ENCODE data around the gene ABHD2. TPM values are rescaled to one million over a fixed set of nuclear protein-coding genes. Genes with fewer than 3 reads are reported as not detected.

Gene ABHD2
- total RNA-seq, 2 experiments from 2014 or later: 41.5 to 52.1 TPM

DNA sequence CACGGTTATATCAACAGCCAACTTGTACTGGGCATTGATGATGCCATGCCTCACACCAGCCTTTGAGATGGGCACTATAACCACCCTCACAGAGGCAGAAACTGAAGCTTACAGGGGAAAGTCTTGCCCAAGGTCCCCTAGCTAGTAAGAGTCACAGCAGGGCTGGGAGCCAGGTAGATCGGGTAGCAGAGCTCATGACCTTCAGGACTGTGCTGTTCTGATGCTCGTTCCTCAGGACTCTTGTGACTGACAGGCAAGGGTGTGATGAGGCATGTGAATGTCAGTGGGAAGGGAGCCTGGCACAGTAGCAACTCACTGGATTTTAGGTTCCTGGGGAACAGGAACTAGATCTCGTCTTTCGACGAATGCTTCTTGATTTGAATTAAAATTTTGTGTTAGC, 67.4 kb downstream of the ABHD2 start:
- ChIA-PET POLR2A (no interaction called here), CTCF (interaction anchor here (1.0 to 1.8 kb wide), 2 partner anchors 16 to 22 kb away, joined by 3 to 5 read pairs; no protein-coding TSS in a partner anchor)
- DNase-seq (no peak), ATAC-seq (no peak)
- Mint-ChIP-seq H3K9me3 (ENCODE audit: low read depth) (no peaks in the 10 kb centered on the region), H3K4me3 (no peak overlapping the region), H3K4me1 (peaks cover 5% of the 10 kb centered on the region), H3K36me3 (ENCODE audit: low read depth) (peaks cover 31% of the 10 kb centered on the region), H3K27ac (no peak overlapping the region), H3K27me3 (no peaks in the 10 kb centered on the region)
- intact Hi-C loops (cut with DNase I, micrococcal nuclease): no loop called here

DNA sequence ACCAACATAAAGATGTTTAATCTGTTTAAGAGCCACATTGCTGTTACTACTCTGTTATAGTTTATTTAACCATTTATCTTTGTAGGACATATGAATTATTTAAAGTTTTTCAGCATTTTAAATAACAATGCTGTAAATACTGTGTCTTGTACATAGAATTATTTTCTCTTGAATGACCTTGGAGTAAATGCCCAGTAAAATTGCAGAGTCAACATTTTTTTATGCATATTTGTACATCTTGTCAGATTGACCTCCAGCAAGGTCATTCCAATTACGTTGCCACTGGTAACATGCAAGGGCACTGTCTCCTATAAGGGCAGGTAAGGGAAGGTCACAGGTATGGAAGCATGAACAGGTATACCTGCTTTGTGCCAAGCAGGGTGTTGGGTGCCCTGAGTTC, 68.8 kb downstream of the ABHD2 start:
- intact Hi-C loops (cut with DNase I, micrococcal nuclease): no loop called here
- Mint-ChIP-seq H3K27ac (no peak overlapping the region), H3K9me3 (ENCODE audit: low read depth) (no peaks in the 10 kb centered on the region), H3K27me3 (no peaks in the 10 kb centered on the region), H3K4me1 (peaks cover 4% of the 10 kb centered on the region), H3K4me3 (no peak overlapping the region), H3K36me3 (ENCODE audit: low read depth) (peaks cover 28% of the 10 kb centered on the region)
- ChIA-PET POLR2A (no interaction called here), CTCF (interaction anchor here (1.8 kb wide), 1 partner anchor 14 kb away, joined by 5 read pairs; no protein-coding TSS in a partner anchor)
- no peak for DNase-seq
- no peak for ATAC-seq

- DNase-seq: no peak
- intact Hi-C loops (cut with DNase I, micrococcal nuclease): no loop called here
- POLR2A ChIA-PET: interaction anchor here (1.0 kb wide), 1 partner anchor 12 kb away, joined by 3 read pairs; no protein-coding TSS in a partner anchor
- Mint-ChIP-seq H3K36me3 (ENCODE audit: low read depth) (peaks cover 24% of the 10 kb centered on the region), H3K9me3 (ENCODE audit: low read depth) (no peaks in the 10 kb centered on the region), H3K27me3 (no peaks in the 10 kb centered on the region), H3K27ac (no peak overlapping the region), H3K4me1 (peaks cover 4% of the 10 kb centered on the region), H3K4me3 (no peak overlapping the region)
- ATAC-seq: no peak
- CTCF ChIA-PET: interaction anchor here (0.7 to 1.1 kb wide), 4 partner anchors 8 to 100 kb away, joined by 3 read pairs; no protein-coding TSS in a partner anchor
Measured at GRCh38 chr15:89157918-89158564, 69.8 kb downstream of the ABHD2 start.

DNA sequence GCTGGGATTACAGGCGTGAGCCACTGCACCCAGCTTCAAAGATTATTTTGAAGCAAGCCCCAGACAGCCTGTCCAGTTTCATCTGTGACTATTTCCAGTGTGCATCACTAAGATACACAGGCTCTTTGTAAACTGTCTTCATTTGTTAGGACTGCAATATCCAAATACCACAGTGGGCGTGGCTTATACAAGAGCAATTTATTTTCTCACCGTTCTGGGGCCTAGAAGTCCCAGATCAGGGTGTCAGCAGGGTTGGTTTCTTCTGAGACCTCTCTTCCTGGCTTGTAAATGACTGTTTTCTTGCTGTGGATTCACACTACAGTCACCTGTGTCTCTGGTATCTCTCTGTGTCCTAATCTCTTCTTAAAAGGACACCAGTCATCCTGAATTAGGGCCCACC, 73.4 kb downstream of the ABHD2 start:
- intact Hi-C loops (cut with DNase I, micrococcal nuclease): no loop called here
- Mint-ChIP-seq H3K4me1 (peaks cover 14% of the 10 kb centered on the region), H3K27me3 (no peaks in the 10 kb centered on the region), H3K36me3 (ENCODE audit: low read depth) (peaks cover 13% of the 10 kb centered on the region), H3K9me3 (ENCODE audit: low read depth) (no peaks in the 10 kb centered on the region), H3K27ac (no peak overlapping the region), H3K4me3 (no peak overlapping the region)
- CTCF ChIA-PET: interaction anchor here (1.0 kb wide), 1 partner anchor 10 kb away, joined by 3 read pairs; no protein-coding TSS in a partner anchor
- ATAC-seq: no peak
- POLR2A ChIA-PET: no interaction called here
- no peak for DNase-seq

DNA sequence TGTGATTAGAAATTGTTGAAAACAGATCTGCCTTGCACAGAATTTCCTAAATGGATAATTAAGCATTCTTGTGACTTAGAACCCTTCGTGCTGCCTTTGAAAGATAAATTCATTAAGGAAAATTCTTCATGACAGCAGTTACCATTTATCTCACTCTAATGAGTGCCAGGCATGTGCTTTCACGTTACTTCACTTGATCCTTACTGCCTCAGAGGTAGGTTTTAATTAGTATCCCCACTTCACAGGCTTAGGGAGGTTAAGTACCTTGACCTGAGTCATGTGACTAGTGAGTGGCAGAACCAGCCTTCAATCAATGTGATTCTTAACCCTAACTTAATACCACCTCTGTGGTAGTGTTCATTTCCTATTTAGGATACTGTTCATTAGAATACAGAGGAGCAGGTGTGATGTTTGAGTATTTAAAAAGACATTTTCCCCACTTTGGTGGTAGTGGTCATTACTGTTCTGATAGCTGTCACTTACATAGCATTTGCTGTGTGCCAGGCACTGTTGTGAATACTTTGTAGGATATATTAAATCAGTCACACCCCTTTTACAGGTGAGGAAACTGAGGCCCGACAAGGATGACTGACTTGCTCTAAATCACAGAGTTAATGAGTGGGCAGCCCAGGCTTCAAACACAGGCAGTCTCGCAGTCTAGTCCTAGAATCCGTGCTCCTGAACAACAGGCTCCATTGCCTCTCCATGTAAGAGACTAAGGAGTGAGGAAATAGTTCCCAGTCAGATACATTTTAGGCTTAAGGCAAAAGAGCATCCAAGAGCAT, 75.2 kb downstream of the ABHD2 start:
- no peak overlapping the region for H3K4me3 Mint-ChIP-seq
- DNase-seq (no peak), ATAC-seq (no peak)
- H3K4me1 Mint-ChIP-seq: peaks cover 29% of the 10 kb centered on the region
- no peaks in the 10 kb centered on the region for H3K9me3 Mint-ChIP-seq (ENCODE audit: low read depth)
- no peak overlapping the region for H3K27ac Mint-ChIP-seq
- no peaks in the 10 kb centered on the region for H3K27me3 Mint-ChIP-seq
- CTCF ChIA-PET: interaction anchor here (0.9 to 8.4 kb wide), 3 partner anchors 15 to 43 kb away, joined by 4 to 70 read pairs (median 10); no protein-coding TSS in a partner anchor
- H3K36me3 Mint-ChIP-seq (ENCODE audit: low read depth): peaks cover 8% of the 10 kb centered on the region
- POLR2A ChIA-PET: no interaction called here
- intact Hi-C loops (cut with DNase I, micrococcal nuclease): no loop called here

DNA sequence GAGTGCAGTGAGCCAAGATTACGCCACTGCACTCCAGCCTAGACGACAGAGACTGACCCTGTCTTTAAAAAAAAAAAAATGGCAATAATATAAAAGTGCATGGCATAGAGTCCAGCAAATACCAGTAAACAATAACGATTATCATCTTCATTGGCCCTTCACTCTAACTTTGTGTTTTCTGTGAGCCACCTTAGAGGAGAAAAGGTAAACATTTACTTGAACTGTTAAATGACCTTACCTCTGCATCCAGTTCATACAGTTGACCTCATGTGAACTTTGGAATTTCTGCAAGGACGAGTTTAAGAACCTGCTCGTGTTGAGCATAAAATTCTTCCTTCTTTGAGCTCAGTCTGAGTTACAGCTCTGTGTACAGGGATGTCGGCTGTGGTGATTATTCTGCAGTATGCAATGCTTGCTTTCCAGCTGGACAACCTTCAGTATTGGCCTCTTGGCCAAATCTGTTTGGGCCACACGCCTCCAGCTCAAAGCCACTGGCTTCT, 76.5 kb downstream of the ABHD2 start:
- H3K9me3 Mint-ChIP-seq (ENCODE audit: low read depth): no peaks in the 10 kb centered on the region
- ATAC-seq: no peak
- peaks cover 11% of the 10 kb centered on the region for H3K36me3 Mint-ChIP-seq (ENCODE audit: low read depth)
- H3K4me3 Mint-ChIP-seq: no peak overlapping the region
- H3K27ac Mint-ChIP-seq: no peak overlapping the region
- intact Hi-C loops (cut with DNase I, micrococcal nuclease): no loop called here
- H3K4me1 Mint-ChIP-seq: peaks cover 38% of the 10 kb centered on the region
- DNase-seq: no peak
- CTCF ChIA-PET: interaction anchor here (1.0 to 8.4 kb wide), 3 partner anchors 14 to 74 kb away, joined by 4 to 70 read pairs (median 10); no protein-coding TSS in a partner anchor
- POLR2A ChIA-PET: interaction anchor here (0.5 kb wide), 1 partner anchor 18 kb away, joined by 4 read pairs; no protein-coding TSS in a partner anchor
- no peaks in the 10 kb centered on the region for H3K27me3 Mint-ChIP-seq

- peak overlapping the region; percentile 53 for H3K27ac Mint-ChIP-seq
- intact Hi-C loops (cut with DNase I, micrococcal nuclease): loop anchor here in 1 of 2 experiments (2.0 kb wide), 1 partner anchor 15 kb away; no protein-coding TSS in a partner anchor
- H3K36me3 Mint-ChIP-seq (ENCODE audit: low read depth): peaks cover 7% of the 10 kb centered on the region
- H3K4me3 Mint-ChIP-seq: no peak overlapping the region
- H3K9me3 Mint-ChIP-seq (ENCODE audit: low read depth): no peaks in the 10 kb centered on the region
- POLR2A ChIA-PET: no interaction called here
- H3K27me3 Mint-ChIP-seq: no peaks in the 10 kb centered on the region
- ATAC-seq (no peak), DNase-seq (no peak)
- H3K4me1 Mint-ChIP-seq: peaks cover 35% of the 10 kb centered on the region
- CTCF ChIA-PET: interaction anchor here (0.7 to 8.4 kb wide), 5 partner anchors 13 to 576 kb away, joined by 3 to 70 read pairs (median 4); no protein-coding TSS in a partner anchor
Measured at GRCh38 chr15:89165677-89166076, 77.4 kb downstream of the ABHD2 start.

GRCh38 chr15:89167267-89168176, 79.3 kb downstream of the ABHD2 start:
- intact Hi-C loops (cut with DNase I, micrococcal nuclease): loop anchor here (1.0 to 2.0 kb wide), 7 partner anchors 13 to 167 kb away; partner anchors contain the start of genes ABHD2 (in 1 of the 2) and POLG (in 1 of the 2)
- ATAC-seq (peak; percentile 84), DNase-seq (peak; percentile 85)
- Mint-ChIP-seq H3K27me3 (no peaks in the 10 kb centered on the region), H3K36me3 (ENCODE audit: low read depth) (peaks cover 7% of the 10 kb centered on the region), H3K4me1 (peaks cover 38% of the 10 kb centered on the region), H3K4me3 (peak overlapping the region; percentile 39), H3K9me3 (ENCODE audit: low read depth) (no peaks in the 10 kb centered on the region), H3K27ac (peak overlapping the region; percentile 83)
- CTCF ChIA-PET: interaction anchor here (0.6 to 8.4 kb wide), 29 partner anchors 8 to 263 kb away, joined by 3 to 70 read pairs (median 4); partner anchors contain the start of genes ABHD2, FANCI and POLG
- POLR2A ChIA-PET: interaction anchor here (0.9 to 1.3 kb wide), 5 partner anchors 11 to 263 kb away, joined by 4 to 9 read pairs (median 4); partner anchors contain the start of gene ABHD2

DNA sequence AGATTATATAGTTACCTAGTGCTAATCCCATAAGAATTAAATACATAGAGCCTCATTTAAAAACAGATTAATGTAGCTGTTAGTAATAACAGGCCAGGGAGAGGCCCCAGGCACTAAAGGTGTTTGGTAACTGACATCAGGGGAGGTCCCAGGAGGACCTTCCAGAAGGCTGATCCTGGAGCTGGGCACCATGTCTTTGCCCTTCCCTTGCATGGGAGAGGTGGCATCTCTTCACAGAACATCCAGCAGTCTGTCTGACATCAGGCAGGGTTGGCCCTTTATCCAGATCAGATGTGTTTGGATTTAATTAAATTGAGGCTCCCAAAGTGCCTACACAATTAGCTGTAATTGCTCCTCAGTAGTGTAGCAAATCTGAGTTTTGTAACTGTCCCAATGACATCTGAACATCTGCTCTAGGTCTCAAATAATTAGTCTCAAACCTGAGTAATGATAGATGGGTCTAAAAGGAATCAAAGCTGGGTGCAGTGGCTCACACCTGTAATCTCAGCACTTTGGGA, 80.1 kb downstream of the ABHD2 start:
- intact Hi-C loops (cut with DNase I, micrococcal nuclease): no loop called here
- H3K36me3 Mint-ChIP-seq (ENCODE audit: low read depth): peaks cover 7% of the 10 kb centered on the region
- POLR2A ChIA-PET: interaction anchor here (0.9 to 1.3 kb wide), 4 partner anchors 10 to 100 kb away, joined by 4 to 9 read pairs (median 4); partner anchors contain the start of gene ABHD2
- peak overlapping the region; percentile 82 for H3K27ac Mint-ChIP-seq
- H3K4me3 Mint-ChIP-seq: no peak overlapping the region
- no peaks in the 10 kb centered on the region for H3K27me3 Mint-ChIP-seq
- CTCF ChIA-PET: interaction anchor here (0.8 to 8.4 kb wide), 21 partner anchors 8 to 264 kb away, joined by 3 to 70 read pairs (median 4); partner anchors contain the start of genes ABHD2 and POLG
- H3K9me3 Mint-ChIP-seq (ENCODE audit: low read depth): no peaks in the 10 kb centered on the region
- H3K4me1 Mint-ChIP-seq: peaks cover 38% of the 10 kb centered on the region
- DNase-seq: no peak
- no peak for ATAC-seq

GRCh38 chr15:89170364-89170763, 82.1 kb downstream of the ABHD2 start:
- CTCF ChIA-PET: interaction anchor here (0.8 to 8.4 kb wide), 10 partner anchors 8 to 312 kb away, joined by 3 to 70 read pairs (median 7); partner anchors contain the start of gene ABHD2
- H3K4me1 Mint-ChIP-seq: peaks cover 38% of the 10 kb centered on the region
- no peak overlapping the region for H3K4me3 Mint-ChIP-seq
- H3K27ac Mint-ChIP-seq: peak overlapping the region; percentile 12
- no peak for ATAC-seq
- peaks cover 7% of the 10 kb centered on the region for H3K36me3 Mint-ChIP-seq (ENCODE audit: low read depth)
- no peaks in the 10 kb centered on the region for H3K27me3 Mint-ChIP-seq
- POLR2A ChIA-PET: no interaction called here
- DNase-seq: no peak
- no peaks in the 10 kb centered on the region for H3K9me3 Mint-ChIP-seq (ENCODE audit: low read depth)
- intact Hi-C loops (cut with DNase I, micrococcal nuclease): no loop called here

Measured in activated CD4-positive, alpha-beta T cell treated with anti-CD3 and anti-CD28 coated beads for 36 hours (primary cell).